Fibroblast of lung (primary cell): ENCODE measurements around the gene WASHC4.

Source experiments
- CTCF ChIP-seq, 2 donors: IDR thresholded peaks in 1 of 2; conservative IDR thresholded peaks in 1 of 2; 1 replicate in 1 of 2; 2 replicates in 1 of 2; pipeline ENCODE4 v1.5.1; 2011 to 2012; ENCODE audit warnings: low read length in 2 of 2, control low read depth in 1 of 2, inconsistent platforms in 1 of 2, low read depth in 1 of 2, mild to moderate bottlenecking in 1 of 2
- EZH2 ChIP-seq: IDR thresholded peaks from 2 replicates; pipeline ENCODE4 v1.5.1; 2012; ENCODE audit warnings: low read length, control low read depth, mild to moderate bottlenecking; ENCODE audit errors: missing control alignments

GRCh38 chr12:105099356-105099755 is 8.2 kb upstream of the WASHC4 start:
- TF ChIP-seq CTCF (conservative IDR thresholded peaks at IDR 0.05 in 1 of 2, IDR thresholded peaks at IDR 0.05 in 1 of 2; ENCODE audit: low read depth in 1 of 2, low read length in 2 of 2) (no peak), EZH2 (no peak)
